SK-N-MC (cell line): ENCODE results near the gene KEAP1.
"Not testable (repeated sequence)": the region's sequence is repeated elsewhere in the genome, so short reads cannot be mapped to it uniquely, and the experiment has no call there.

Experiments used
- DNase-seq: peaks from one replicate; pipeline ENCODE4 v3.0.0-alpha.2; 2011; ENCODE audit warnings: low read depth, low spot score
- H3K27ac ChIP-seq: fragments of 200-600 bp; sonication (generic); 2 replicates; pipeline ENCODE4 v1.5.1; 2016; ENCODE audit warnings: mixed run types
- H3K36me3 ChIP-seq: fragments of 200-600 bp; sonication (generic); 2 replicates; pipeline ENCODE4 v1.6.1; 2017; ENCODE audit warnings: antibody characterized with exemption, low read length, mixed read lengths; ENCODE audit not compliant: insufficient read depth
- H3K4me3 ChIP-seq: fragments of 200-600 bp; sonication (generic); 2 replicates; pipeline ENCODE4 v1.5.1; 2016
- H3K9ac ChIP-seq: fragments of 200-600 bp; sonication (generic); 2 replicates; pipeline ENCODE4 v1.8.0; 2017; ENCODE audit warnings: mixed run types, mixed read lengths; ENCODE audit not compliant: insufficient read length
- H3K9me3 ChIP-seq: fragments of 200-600 bp; sonication (generic); 2 replicates; pipeline ENCODE4 v1.6.1; 2017; ENCODE audit warnings: low read depth, mild to moderate bottlenecking, antibody characterized with exemption, low read length, moderate library complexity, mixed read lengths
- EZH2 ChIP-seq: fragments of 200-600 bp; sonication (generic); IDR thresholded peaks from one replicate; pipeline ENCODE4 v1.6.1; 2017; ENCODE audit warnings: antibody characterized with exemption
- FOXP2 ChIP-seq: optimal IDR thresholded peaks from 2 replicates; pipeline ENCODE3; 2011; ENCODE audit warnings: mild to moderate bottlenecking, moderate library complexity; ENCODE audit not compliant: insufficient read depth; ENCODE audit errors: extremely low read length, control extremely low read depth
- POLR2AphosphoS5 ChIP-seq: IDR thresholded peaks from 2 replicates; pipeline ENCODE4 v1.6.1; 2012; ENCODE audit warnings: mild to moderate bottlenecking, low read depth, low read length, borderline replicate concordance

The KEAP1 gene

DNA sequence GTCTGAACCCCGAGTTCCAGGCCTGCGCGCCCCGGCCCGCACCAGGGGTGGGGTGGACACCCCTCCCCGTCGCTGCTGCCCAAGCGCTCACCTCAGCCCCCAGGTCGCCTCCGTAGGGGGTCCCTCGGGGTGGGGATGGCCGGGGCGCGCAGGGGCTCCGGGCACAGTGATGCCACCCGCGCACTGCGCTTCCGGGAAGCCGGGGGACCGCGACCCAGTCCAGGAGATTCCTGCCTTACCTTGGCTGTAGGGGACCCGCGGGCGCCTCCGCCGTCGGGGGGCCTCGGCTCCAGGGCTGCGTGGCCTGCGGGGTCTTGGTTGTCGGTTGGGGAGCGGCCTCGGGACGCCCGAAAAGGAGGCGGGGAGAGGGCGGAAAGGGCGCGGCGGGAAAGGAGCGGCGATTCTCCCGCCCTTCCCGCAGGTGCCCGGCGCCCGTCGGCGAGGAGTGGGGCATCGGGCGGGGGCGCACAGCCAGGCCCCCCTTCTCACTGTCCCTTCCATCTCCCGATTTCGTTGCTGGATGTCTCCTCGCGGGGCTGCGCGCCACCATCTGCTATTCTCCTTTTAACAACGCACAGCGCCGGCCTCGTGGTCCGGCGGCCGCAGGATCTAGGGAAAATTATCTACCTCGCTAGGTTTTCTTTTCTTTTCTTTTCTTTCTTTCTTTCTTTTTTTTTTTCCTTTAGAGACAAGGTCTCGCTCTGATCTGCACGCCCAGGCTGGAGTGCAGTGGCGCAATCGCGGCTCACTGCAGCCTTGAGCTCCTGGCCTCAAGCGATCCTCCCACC lies at the start of gene KEAP1:
Gene KEAP1 (minus strand): TSS at position 355 of the 788 bp plus-strand sequence. CDS start 3,323 bp downstream, outside the sequence.
- no peak for DNase-seq
- Histone ChIP-seq H3K36me3 (peaks cover 16% of the 10 kb centered on the region), H3K4me3 (peak within 1 kb of the TSS; percentile 99), H3K9me3 (no peaks in the 10 kb centered on the region), H3K9ac (peak within 1 kb of the TSS; percentile 100), H3K27ac (peak within 1 kb of the TSS; percentile 97)
- TF ChIP-seq POLR2AphosphoS5 = no peak

DNA sequence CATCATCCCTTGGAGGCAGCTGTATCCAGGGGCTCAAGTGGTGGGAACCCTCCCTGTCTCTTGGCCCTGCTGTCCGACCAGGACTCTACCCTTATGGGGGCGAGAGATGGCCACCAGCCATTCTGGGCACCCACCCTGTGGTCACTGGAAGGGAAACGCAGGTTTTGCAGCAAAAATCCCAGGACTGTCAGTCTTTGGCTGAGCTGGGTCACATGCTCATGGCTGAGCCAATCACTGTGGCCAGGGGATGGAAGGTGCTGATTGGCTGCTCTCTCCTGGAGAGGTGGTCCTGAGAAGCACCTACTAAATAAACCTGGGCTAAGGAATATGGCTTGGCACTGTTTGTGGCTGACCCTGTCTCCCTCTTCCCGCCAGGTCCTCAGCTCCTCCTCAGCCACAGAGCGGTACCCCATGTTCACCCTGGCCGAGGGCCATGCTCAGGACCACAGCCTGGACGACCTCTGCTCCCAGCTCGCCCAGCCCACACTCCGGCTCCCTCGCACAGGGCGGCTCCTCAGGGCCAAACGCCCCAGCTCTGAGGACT lies 49.4 kb upstream of the KEAP1 start:
- no peak overlapping the region for H3K27ac ChIP-seq
- H3K9ac ChIP-seq = no peak overlapping the region
- no peak overlapping the region for H3K4me3 ChIP-seq
- TF ChIP-seq POLR2AphosphoS5 (peak; percentile 61), EZH2 (no peak)
- DNase-seq = no peak
- no peaks in the 10 kb centered on the region for H3K9me3 ChIP-seq
- H3K36me3 ChIP-seq = peaks cover 54% of the 10 kb centered on the region

DNA sequence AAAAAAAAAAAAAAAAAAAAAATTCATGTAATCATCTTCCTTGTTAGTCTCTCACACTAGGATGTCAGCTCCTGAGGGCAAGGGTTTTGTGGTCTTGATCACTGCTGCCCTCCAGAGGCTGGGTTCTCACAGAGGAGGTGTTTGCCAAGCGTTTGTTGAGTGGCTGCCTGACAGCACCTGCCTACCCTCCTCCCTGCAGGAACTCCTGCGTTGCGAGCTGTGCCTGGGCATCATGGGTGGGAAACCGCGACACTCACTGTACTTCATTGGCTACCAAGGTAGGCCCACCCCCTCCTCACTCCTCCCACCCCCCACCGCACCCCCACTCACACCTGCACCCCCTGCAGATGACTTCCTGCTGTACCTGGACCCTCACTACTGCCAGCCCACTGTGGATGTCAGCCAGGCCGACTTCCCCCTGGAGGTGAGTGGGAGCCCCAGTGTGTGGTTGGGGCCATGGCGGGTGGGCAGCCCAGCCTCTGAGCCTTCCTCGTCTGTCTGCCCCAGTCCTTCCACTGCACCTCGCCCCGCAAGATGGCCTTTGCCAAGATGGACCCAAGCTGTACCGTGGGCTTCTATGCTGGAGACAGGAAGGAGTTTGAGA lies 48.6 kb upstream of the KEAP1 start:
- H3K36me3 ChIP-seq = peaks cover 50% of the 10 kb centered on the region

DNA sequence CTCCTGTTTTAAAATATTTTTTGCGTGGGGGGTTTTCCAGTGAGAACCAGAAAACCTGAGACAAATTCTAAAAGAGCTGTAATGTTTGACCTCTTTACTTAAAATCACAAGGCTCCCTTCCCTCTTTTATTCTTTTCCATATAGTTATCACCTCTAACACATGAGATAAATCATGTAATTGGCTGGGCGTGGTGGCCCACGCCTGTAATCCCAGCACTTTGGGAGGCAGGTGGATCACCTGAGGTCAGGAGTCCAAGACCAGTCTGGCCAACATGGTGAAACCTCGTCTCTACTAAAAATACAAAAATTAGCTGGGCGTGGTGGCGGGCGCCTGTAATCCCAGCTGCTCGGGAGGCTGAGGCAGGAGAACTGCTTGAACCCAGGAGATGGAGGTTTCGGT lies 47.9 kb upstream of the KEAP1 start:
- H3K27ac ChIP-seq, H3K9ac ChIP-seq, DNase-seq, H3K9me3 ChIP-seq, H3K4me3 ChIP-seq: not testable (repeated sequence)
- peaks cover 45% of the 10 kb centered on the region for H3K36me3 ChIP-seq

More for the DNA sequence above, 48.6 kb upstream of the KEAP1 start:
- Histone ChIP-seq H3K4me3 (no peak overlapping the region), H3K9ac (no peak overlapping the region), H3K27ac (no peak overlapping the region), H3K9me3 (no peaks in the 10 kb centered on the region)
- no peak for TF ChIP-seq EZH2
- no peak for TF ChIP-seq FOXP2
- no peak; the same call in 1 of the 2 replicates for TF ChIP-seq POLR2AphosphoS5
- DNase-seq = no peak

DNA sequence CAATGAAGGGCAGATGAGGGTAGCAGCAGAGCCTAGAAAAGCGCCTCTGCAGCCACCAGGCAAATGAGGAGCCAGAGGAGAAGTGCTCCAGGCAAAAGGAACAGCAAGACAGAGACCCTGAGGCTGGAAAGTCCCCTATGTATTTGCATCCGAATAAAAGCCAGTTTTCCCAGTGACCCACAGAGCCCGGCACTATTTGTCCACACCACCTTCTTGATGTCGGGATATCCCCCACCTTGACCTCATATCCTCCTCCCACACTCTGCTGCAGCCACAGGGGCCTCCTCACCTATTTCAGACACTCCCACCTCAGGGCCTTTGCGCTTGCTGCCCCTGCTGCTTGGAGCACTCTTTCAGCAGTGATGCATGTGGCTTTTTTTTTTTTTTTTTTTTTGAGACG lies 47.2 kb upstream of the KEAP1 start:
- no peak overlapping the region for H3K27ac ChIP-seq
- DNase-seq = no peak
- H3K9ac ChIP-seq = no peak overlapping the region
- TF ChIP-seq EZH2 (no peak), POLR2AphosphoS5 (no peak), FOXP2 (no peak)
- peaks cover 38% of the 10 kb centered on the region for H3K36me3 ChIP-seq
- H3K4me3 ChIP-seq = no peak overlapping the region
- H3K9me3 ChIP-seq = no peaks in the 10 kb centered on the region

DNA sequence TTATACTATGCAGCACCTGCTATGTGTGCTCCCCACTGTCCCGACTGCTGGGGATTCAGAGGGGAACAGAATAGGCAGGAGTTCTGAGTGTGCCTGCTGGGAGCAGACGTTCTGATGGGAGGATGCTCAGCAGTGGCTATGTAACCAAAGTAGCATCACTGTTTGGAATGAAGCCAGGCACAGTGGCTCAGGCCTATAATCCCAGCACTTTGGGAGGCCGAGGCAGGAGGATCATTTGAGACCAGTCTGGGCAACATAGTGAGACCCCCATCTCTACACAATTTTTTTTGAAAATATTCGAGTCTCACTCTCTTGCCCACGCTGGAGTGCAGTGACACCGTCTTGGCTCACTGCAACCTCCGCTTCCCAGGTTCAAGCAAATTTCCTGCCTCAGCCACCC lies 46.6 kb upstream of the KEAP1 start:
- no peak for TF ChIP-seq POLR2AphosphoS5
- no peak for TF ChIP-seq EZH2
- TF ChIP-seq FOXP2 = no peak
- no peaks in the 10 kb centered on the region for H3K9me3 ChIP-seq
- H3K27ac ChIP-seq = no peak overlapping the region
- no peak overlapping the region for H3K4me3 ChIP-seq
- H3K9ac ChIP-seq = no peak overlapping the region
- H3K36me3 ChIP-seq = peaks cover 32% of the 10 kb centered on the region
- no peak for DNase-seq

DNA sequence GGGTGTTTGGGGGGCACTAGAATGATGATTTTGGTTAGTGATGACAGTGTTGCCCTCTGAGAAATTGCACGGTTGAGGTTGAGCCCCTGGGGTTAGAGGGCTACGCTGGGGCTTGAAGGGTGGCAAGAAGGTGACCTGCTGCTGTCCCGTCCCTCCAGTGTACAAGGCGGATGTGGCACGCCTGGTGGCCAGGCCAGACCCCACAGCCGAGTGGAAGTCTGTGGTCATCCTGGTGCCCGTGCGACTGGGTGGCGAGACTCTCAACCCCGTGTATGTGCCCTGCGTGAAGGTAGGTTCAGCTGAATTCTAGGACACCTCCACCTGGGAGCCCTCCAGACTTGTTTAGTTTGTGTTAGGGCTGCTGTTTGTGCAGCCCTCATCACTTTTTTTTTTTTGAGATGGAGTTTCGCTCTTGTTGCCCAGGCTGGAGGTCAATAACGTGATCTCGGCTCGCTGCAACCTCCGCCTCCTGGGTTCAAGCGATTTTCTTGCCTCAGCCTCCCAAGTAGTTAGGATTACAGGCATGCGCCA lies 45.7 kb upstream of the KEAP1 start:
- Histone ChIP-seq H3K9ac (no peak overlapping the region), H3K4me3 (no peak overlapping the region), H3K9me3 (no peaks in the 10 kb centered on the region), H3K36me3 (peaks cover 23% of the 10 kb centered on the region), H3K27ac (no peak overlapping the region)
- DNase-seq = no peak
- TF ChIP-seq FOXP2 = no peak
- TF ChIP-seq EZH2 = no peak
- no peak for TF ChIP-seq POLR2AphosphoS5

DNA sequence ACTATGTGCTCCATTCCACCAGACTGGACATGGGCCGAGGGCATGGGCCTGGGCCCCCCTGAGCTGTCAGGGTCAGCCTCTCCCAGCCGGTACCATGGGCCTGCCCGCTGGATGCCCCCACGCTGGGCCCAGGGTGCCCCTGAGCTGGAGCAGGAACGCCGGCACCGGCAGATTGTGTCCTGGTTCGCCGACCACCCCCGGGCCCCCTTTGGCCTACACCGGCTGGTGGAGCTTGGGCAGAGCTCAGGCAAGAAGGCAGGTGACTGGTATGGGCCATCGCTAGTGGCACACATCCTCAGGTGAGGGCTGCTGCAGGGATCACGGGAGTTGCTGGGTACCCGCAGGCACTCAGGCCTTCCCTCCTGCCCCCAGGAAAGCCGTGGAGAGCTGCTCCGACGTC lies 43.7 kb upstream of the KEAP1 start:
- Histone ChIP-seq H3K4me3 (no peak overlapping the region), H3K27ac (no peak overlapping the region), H3K9ac (no peak overlapping the region), H3K36me3 (peaks cover 3% of the 10 kb centered on the region; the same call in 1 of the 2 replicates), H3K9me3 (no peaks in the 10 kb centered on the region)
- no peak for TF ChIP-seq POLR2AphosphoS5
- no peak for TF ChIP-seq FOXP2
- TF ChIP-seq EZH2 = no peak
- DNase-seq = no peak

DNA sequence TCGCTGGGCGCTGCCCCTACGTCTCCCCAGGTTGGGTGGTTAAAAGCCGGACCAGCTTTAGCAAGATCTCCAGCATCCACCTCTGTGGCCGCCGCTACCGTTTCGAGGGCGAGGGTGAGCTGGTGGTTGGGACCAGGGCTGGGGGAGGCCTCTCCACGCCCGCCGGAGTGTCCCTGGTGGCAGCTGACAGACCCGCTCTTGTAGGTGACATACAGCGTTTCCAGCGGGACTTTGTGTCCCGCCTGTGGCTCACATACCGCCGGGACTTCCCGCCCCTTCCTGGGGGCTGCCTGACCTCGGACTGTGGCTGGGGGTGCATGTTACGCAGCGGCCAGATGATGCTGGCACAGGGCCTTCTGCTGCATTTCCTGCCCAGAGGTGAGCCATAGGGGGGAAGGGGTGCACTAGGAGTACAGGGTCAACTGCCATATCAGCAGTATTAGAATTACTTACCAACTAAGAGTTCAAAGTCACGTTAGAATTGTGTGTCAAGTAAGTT lies 41.6 kb upstream of the KEAP1 start:
- Histone ChIP-seq H3K36me3 (no peaks in the 10 kb centered on the region; the same call in 1 of the 2 replicates), H3K9me3 (no peaks in the 10 kb centered on the region), H3K9ac (peak overlapping the region; percentile 88), H3K4me3 (peak overlapping the region; percentile 82), H3K27ac (no peak overlapping the region)
- DNase-seq = no peak
- TF ChIP-seq FOXP2 (no peak), EZH2 (no peak), POLR2AphosphoS5 (no peak)
